ENCODE data around the gene UQCRHL.
"Not testable (repeated sequence)": the region's sequence is repeated elsewhere in the genome, so short reads cannot be mapped to it uniquely, and the experiment has no call there.

UQCRHL gene

DNA sequence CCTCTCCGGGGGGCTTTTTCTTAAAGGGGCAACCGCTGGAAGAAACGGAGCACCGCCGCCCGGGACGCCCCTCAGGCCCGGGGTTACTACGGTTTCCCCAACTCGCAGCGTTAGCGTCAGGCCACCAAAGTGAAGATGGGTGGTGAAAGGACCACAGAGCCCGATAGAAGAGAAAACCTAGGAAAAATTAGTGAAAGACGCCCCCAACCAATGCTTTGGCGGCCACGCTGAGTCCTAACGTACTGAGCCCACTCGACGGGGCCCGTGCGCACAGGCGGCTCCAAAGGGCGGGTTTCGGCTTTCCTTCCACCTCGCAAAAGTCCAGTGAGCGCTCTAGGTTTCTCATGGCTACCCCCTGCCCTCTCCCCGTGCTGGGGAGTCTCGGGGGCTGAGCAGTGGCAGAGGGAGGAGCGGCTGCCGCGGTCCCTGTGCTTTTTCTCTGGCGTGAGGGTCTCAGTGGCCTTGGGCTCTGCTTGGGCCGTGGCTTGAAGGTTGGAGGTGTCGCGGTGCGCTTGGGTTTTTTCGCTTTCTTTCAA lies 27.8 kb upstream of the UQCRHL start:
- DNase-seq: no peak

DNA sequence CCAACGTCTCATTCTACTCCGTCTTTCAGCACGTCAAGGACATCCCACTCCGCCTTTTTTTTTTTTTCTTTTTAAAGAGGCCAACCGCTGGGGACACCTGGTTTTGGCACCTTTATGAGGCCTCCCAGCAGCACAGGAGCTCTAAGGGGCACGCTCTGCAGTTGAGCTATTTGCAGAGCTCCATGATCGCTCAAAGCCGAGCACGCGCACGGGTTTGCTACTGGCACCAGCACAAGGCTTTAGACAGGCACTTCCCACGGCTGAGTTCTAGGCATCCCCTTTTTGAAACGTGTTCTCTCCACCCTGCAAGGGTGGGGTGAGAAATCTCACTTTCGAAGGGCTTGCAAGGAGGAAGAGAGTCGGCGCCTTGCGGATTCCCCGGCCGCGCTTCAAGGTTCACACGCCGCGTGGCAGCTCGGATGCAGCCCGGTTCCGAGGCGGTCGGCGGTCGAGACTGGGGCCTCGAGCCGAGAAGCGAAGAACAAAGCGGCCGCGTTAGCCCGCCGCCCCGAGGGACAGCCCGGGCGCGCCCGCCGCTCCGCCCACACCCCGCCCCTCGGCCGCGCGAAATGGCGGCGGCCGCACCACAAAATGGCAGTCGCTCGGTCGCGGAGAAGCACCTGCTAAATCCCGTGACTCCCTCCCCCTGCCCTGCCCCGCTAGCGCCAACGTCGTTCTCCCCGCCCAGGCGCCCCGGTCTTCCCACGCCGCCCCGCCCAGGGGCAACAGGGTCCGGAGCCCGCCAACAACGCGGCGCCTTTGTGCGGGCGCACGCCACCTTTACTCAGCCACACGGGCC lies 27.2 kb upstream of the UQCRHL start:
- peak; percentile 81 for DNase-seq

DNA sequence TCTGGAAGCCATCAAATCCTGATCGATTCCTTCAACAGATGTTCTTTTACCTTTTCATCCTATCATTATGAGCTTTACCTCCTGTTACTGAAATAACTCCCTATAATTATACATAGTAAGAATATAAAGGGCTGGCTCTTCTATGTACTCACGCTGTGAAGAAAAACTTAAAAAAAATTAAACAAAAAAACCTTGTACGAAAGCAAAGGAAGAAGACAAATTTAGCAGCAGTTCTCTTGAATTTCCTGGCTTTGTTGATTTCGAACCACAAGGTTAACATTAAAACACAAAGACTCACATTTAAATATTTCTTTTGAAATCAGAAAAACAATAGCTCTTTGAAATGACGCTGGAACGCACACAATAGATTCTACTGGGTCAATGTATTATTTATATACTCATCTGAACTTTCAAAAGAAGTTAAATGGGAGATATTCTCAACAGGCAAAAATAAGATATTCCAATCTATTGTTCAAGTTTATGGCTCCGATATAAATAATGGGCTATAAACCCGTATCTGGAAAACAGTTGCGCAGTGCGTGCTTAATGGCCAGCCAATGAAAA lies 26.5 kb upstream of the UQCRHL start:
- no peak for DNase-seq

DNA sequence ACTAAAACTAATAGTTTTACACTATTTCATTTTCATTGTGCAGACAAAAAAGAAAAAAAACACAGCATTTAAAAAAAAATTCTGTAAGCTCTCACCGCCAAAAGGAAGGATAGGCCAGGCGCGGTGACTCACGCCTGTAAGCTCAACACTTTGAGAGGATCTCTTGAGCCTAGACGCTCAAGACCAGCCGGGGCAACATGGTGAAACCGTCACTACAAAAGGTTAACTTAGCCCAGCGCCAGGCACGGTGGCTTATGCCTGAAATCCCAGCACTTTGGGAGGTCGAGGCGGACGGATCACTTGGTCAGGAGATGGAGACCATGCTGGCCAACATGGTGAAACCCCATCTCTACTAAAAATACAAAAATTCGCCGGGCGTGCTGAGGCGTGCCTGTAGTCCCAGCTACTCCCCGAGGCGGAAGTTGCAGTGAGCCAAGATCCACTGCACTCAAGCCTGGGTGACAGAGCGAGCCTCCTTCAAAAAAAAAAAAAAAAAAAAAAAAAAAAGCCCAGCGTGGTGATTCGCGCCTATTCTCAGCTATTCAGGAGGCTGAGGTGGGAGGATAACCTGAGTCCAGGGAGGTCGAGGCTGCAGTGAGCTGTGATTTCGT lies 25.7 kb upstream of the UQCRHL start:
- DNase-seq: peak; percentile 24

DNA sequence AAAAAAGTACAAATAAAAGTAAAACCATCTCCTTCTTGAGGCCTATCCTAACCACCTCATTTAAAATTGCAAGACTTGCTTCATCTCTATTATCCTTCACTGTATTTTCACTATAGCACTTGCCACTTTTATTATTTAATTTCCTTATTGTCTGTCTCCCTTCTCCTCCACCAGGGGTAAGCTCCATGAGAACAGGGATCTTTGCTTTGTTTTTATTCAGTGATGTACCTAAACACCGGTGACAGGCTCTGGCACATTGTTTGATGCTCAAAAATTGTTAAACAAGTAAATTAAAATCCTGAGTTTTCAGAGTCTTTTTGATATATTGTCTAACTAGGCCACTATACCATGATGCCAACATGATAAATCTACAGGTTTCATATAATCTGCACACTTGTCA lies 22.8 kb upstream of the UQCRHL start:
- DNase-seq: no peak

DNA sequence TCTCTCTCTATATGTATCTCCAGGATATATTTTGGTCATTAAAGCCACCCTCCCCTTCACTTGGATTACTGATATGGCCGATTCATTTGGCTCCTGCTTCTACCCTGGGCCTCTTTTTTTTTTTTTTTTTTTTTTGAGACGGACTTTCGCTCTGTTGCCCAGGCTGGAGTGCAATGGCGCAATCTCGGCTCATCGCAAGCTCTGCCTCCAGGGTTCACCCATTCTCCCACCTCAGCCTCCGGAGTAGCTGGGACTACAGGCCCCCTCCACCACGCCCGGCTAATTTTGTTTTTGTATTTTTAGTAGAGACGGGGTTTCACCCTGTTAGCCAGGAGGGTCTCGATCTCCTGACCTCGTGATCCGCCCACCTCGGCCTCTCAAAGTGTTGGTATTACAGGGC lies 21.5 kb upstream of the UQCRHL start:
- DNase-seq: not testable (repeated sequence)

DNA sequence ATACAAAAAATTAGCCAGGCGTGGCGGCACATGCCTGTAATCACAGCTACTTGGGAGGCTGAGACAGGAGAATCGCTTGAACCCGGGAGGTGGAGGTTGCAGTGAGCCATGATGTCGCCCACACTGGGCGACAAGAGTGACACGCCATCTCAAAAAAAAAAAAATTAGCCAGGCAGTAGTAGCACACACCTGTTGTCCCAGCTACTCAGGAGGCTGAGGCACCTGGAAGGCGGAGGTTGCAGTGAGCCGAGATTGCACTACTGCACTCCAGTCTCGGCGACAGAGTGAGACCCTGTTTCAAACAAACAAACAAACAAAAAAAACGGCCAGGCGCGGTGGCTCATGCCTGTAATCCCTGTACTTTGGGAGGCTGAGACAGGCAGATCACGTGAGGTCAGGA lies 20.1 kb upstream of the UQCRHL start:
- not testable (repeated sequence) for DNase-seq

DNA sequence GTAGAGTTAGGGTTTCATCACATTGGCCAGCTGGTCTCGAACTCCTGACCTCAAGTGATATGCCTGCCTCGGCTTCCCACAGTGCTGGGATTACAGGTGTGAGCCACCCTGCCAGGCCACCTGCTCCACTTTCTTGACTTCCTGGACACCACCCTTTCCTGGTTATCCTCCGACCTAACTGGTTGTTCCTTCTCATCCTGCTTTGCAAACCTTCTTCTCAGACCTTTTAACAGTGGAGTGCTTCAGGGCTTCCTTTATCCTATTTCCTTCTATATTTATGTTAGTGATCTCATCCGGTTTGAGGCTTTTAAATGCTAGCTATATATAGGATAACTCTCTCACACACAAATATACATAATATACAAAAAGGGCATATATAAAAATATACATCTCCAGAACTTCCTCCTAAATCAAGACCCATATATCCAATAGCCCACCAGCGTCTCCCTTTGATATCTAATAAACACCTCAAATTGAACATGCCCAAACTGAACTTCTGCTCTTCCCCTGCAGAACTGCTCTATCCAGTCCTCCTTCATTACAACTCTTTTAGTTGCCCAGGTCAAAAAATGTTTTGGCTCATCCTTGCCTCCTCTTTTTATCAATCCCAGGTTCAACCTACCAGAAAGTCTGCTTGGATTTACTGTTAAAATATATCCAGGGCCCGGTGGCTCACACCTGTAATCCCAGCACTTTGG lies 19.5 kb upstream of the UQCRHL start:
- DNase-seq: no peak

DNA sequence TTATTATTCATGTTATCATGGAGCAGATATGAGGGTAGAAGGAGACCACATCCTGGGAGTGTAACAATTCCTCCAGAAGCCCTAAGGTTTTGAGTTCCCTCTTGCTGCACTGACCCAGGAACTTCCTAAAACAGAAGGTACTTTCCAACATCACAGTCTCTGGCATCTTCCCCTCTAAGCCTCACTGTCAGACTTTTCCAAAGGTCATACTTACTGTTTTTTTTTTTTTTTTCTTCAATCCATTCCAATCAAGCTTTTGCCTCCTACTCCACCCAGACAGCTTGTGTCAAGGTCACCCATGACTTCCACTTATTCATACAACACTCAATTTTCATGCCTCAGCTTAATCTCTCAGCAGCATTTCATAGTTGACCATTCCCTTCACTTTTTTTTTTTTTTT lies 18.4 kb upstream of the UQCRHL start:
- DNase-seq: no peak

DNA sequence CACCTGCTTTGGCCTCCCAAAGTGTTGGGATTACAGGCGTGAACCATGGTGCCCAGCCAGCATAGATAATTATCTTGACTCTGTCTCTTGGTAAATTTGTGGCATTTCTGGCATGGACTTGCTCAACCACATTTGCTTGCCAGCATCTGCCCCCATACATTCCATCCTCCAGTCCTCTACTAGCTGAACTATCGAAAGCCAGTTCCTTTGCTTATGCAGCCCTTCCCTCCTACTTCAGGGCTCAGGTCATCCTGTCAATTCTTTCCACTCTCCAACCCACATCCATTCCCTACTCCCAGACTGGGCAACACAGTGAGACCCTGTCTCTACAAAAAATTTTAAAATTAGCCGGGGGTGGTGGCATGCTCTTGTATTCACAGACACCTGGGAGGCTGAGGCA lies 13.0 kb upstream of the UQCRHL start:
- DNase-seq: no peak

DNA sequence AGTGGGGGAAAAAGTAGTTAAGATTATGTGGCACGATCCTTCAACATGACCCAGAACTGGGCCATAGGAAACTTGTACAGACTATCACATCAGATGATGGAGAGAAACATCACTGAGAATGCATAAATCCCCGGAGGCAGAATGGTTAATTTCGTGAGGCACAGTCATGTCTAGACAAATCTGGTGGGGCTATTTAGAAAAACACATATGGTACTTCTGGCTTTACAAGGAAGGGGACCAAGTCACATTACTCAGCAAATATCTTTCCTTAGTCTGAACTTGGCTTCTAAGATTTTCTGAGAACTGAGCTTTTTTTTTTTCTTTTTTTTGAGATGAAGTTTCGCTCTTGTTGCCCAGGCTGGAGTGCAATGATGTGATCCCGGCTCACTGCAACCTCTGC lies 9.2 kb upstream of the UQCRHL start:
- no peak for DNase-seq

DNA sequence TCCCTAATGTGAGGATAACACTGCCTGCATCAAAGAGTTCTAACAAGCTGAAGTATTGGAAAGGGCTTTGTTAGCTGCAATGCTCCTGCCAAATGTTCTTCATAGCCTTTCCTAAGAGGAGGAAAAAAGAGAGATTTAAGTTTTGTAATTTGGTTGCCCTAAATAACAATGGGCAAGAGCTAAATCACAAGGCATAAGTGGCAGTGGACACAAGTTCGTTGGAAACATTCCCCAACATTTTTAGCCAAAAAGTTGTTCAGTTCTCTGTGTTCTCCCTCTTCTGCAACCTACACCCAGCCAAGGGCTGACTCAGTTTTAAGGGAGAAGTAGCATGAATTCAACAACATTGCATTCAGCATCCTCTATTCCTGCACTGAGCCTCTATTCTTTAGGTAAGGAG lies 2.6 kb upstream of the UQCRHL start:
- DNase-seq: no peak

DNA sequence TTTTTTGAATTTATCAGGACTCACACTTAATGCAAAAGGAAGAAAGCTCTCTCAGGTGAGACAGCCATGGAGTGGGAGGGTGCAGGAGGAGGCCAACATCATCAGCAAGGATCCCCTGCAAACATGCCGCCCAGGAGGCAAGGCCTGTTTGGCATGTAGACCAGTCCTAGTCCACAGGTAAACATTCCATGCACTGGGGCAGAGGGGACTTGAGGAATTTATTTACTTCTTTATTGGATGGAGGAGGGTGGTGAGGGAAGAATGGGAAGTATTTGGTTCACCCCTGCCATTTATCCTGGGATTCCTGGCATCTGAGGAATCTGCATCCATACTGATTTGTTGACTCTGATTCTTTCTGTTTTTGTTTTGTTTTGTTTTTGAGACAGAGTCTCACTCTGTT lies 1.5 kb upstream of the UQCRHL start:
- no peak for DNase-seq

DNA sequence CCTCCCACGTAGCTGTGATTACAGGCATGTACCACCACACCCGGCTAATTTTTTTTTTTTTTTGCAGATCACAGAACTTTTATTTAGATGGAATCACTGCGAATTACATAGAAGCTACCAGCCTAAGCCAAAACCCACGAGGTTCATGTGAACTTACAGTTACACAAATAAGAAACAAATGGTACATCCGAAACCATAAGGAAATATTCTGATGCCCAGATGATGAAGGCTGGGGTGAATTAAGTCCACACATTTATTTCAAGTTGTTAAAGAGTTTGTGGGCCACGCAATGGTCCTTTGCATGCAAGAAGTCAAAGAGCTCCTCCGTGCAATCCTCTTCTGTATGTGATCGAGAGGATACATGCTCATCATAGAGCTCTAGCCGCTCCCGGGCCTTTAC lies 328 bp downstream of the UQCRHL start:
- DNase-seq: no peak

DNA sequence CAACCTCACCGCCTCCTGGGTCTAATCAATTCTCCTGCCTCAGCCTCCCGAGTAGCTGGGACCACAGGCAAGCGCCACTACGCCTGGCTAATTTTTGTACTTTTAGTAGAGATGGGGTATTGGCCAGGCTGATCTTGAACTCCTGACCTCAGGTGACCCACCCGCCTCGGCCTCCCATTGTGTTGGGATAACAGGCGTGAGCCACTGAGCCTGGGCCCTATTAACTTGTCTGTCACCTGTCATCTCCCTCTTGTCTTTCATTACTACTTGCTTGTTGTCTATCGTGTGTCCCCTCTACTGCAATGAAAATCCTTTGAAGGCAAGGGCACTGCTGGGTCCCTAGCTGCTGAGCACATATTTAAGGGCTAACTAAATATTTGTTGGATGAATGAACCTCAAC lies 3.4 kb downstream of the UQCRHL start:
- DNase-seq: no peak

DNA sequence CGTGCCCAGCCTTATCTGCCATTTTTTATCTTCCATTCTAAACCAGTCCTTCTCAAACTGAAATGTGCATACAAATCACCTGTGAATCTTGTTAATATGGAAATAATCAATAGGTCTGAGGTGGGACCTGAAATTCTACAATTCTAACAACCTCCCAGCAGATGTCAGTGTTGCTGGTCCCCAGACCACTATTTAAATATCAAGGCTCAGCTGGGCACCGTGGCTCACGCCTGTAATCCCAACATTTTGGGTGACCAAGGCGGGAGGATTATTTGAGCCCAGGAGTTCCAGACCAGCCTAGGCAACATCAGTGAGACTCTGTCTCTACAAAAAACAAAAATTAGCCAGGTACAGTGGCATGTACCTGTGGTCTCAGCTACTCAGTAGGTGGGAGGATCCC lies 4.1 kb downstream of the UQCRHL start:
- DNase-seq: no peak

DNA sequence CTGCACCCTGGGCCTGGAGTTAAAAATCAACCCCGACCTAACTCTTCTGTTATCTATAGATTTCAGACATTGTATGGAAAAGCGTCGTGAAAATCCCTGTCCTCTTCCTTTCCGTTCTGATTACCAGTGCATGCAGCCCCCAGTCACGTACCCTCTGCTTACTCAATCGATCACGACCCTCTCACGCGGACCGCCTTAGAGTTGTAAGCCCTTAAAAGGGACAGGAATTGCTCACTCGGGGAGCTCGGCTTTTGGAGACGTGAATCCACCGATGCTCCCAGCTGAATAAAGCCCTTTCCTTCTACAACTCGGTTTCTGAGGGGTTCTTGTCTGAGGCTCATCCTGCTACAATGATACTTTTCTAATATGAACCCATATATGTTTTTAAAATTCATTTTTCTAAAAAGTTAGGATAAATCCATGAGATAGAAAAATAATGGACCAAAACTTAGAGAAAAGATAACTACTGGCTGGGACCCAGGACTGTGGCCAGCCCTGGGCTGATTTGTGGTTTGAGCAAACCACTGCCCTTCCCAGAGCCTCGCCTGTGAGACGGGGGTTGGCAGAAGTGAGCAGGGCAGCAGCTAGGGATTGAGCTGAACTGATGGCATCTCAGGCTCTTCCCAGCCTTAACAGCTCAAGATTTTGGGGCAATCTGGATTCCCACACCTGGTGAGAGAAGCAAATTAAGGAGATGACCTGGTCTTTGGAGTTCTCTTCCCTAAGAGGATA lies 5.0 kb downstream of the UQCRHL start:
- no peak for DNase-seq

DNA sequence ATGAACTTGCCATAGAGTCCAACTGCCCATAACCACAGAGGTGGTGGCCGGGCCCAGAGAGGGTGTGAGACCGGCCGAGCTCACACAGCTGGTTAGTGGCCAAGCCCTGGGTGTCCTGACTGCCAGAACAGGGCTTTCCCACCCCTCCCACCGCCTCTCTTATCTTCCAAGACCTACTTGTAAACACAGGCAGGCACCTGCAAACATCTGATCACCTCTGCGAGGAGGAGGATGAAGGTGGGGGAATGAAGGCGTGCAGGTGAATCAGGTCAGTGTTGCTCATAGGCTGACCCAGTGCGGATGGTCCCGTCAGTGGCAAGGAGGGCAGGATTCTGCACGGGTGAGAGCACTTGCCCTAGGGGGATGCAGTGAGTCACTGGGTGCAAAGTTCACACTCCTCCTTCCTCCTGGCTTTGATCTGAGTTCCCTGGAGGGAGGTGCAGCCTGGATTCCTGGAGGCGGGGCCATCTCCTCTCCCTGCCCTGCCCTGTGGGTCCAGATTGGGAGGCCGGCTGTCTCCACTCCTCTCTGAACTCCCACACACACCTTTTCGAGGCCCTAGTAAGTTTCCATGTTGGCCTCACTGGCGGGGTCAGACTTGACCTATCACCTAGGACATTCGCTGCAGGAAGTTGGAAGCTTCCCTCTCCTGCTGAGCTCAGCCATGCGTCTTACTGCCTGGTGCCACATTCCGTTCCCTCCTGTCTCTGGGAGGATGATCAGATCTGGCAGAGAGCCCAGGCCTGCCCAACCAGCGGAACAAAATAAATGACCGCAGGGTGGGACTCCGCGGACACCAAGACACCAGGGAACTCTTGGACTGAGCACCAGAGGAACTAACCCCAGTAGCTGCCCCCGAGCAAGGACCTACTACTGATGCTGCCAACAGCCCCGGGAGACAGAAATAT lies 7.3 kb downstream of the UQCRHL start:
- DNase-seq: no peak

DNA sequence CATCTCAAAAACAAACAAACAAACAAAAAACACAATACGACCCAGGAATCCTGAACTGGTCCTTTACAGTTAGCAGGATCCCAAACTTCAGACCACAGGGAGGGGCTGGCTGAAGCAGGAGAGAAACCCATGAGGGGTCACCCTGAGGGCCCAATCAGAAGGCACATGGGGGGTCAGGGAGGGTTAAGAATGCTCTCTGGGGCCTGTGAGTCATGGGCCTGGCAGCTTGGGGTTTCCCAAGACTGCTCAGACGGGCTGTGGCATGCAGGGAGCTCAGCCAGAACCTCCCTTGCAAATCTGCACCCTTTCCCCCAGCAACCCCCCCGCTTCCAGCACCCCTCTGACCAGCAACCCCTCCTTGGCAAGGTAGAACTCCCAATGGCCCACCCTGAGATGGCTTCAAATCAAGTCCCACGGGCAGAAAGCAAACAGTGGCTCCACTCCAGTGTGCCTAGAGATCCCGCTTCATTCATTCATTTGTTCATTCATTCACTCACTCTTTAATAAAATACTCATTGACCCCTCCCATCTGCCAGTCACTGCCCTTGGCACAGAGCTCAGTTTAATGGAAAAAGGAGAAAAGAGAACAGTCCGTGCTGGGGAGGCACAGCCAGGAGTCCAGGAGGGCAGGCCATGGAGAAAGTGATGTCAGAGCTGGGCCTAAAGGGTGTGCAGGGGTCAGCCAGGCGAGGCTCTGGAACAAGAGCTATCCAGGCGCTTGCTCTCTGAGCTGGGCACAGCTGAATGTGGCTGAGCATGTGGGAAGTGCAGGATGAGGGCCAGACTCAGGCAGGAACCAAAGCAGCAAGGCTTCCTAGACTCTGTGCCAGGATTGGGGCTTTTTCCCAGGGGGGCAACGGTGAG lies 8.2 kb downstream of the UQCRHL start:
- DNase-seq: no peak

DNA sequence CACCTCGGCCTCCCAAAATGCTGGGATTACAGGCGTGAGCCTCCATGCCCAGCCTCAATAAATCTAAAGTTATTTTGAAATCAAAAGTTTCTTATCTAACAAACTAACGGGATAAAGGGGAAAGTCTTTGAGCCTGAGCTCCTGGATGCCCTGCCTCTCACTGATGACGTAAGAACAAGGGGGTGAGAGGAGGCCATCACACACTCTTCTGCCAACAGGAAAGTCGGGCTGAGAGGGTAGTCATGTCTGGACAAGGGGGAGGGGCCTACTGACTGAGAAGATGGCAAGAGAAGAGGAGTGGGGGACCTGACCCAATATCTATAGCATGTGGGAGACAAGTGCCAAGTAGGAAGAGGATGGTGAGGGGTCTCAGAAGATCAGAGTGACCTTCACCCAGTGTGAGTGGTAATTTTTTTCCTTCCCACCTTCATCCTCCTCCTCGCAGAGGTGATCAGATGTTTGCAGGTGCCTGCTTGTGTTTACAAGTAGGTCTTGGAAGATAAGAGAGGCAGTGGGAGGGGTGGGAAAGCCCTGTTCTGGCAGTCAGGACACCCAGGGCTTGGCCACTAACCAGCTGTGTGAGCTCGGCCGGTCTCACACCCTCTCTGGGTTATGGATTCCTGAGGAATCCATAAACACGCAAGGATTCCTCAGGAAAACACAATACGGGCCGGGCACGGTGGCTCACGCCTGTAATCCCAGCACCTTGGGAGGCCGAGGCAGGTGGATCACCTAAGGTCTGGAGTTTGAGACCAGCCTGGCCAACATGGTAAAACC lies 9.6 kb downstream of the UQCRHL start:
- DNase-seq: no peak

Measured in T-helper 9 cell (primary cell).